A549 (cell line): ENCODE results near the gene GOLGA8B.

Experiments
- CBX2 ChIP-seq: fragments of 200-600 bp; sonication (generic); IDR thresholded peaks from 2 replicates; pipeline ENCODE4 v1.6.1; 2016; ENCODE audit warnings: low read depth, mild to moderate bottlenecking, borderline replicate concordance
- CTCF ChIP-seq: fragments of >200 bp; sonication (Bioruptor Twin); formaldehyde crosslinking; IDR thresholded peaks from 3 replicates; pipeline ENCODE4 v1.5.1; 2016
- EHMT2 ChIP-seq: fragments of 200-600 bp; sonication (generic); IDR thresholded peaks from 2 replicates; pipeline ENCODE4 v1.6.1; 2016; ENCODE audit warnings: antibody characterized with exemption, low read depth, mild to moderate bottlenecking, moderate library complexity
- EP300 ChIP-seq, 2 experiments: fragments of >200 bp; sonication (Bioruptor Twin); formaldehyde crosslinking; IDR thresholded peaks; 2 replicates in 1 of 2; 3 replicates in 1 of 2; pipeline ENCODE4 v1.6.1; 2016 to 2017
- HDAC2 ChIP-seq: fragments of 200-600 bp; sonication (generic); IDR thresholded peaks from 2 replicates; pipeline ENCODE4 v1.6.1; 2016
- MAX ChIP-seq: IDR thresholded peaks from 2 replicates; pipeline ENCODE4 v1.6.1; 2012
- MYC ChIP-seq: IDR thresholded peaks from 2 replicates; pipeline ENCODE4 v1.6.1; 2012; ENCODE audit warnings: mild to moderate bottlenecking, inconsistent platforms, low read length, improper control_type of control experiment, borderline replicate concordance
- PHF8 ChIP-seq: fragments of 200-600 bp; sonication (generic); IDR thresholded peaks from 2 replicates; pipeline ENCODE4 v1.6.1; 2016; ENCODE audit warnings: low read depth, mild to moderate bottlenecking, antibody characterized with exemption, moderate library complexity, borderline replicate concordance
- POLR2A ChIP-seq: IDR thresholded peaks from 2 replicates; pipeline ENCODE4 v1.6.1; 2012; ENCODE audit warnings: mild to moderate bottlenecking, low read length
- RAD21 ChIP-seq, 2 experiments: fragments of >200 bp in 1 of 2; sonication (Bioruptor Twin) in 1 of 2; formaldehyde crosslinking in 1 of 2; IDR thresholded peaks in 1 of 2; conservative IDR thresholded peaks in 1 of 2; 2 replicates in 1 of 2; 3 replicates in 1 of 2; pipeline ENCODE4 v1.6.1; 2012 to 2018; ENCODE audit warnings: inconsistent platforms in 1 of 2
- USF2 ChIP-seq: fragments of 450-650 bp; IDR thresholded peaks from 2 replicates; pipeline ENCODE4 v1.6.1; 2014; ENCODE audit warnings: antibody characterized with exemption

GRCh38 chr15:34619151-34619550, 35.7 kb upstream of the GOLGA8B start:
- no peak for TF ChIP-seq CTCF
- no peak for TF ChIP-seq MAX
- no peak for TF ChIP-seq RAD21 (conservative IDR thresholded peaks at IDR 0.05 in 1 of 2, IDR thresholded peaks at IDR 0.05 in 1 of 2)
- no peak for TF ChIP-seq HDAC2
- no peak for TF ChIP-seq CBX2
- no peak for TF ChIP-seq POLR2A
- no peak for TF ChIP-seq MYC
- no peak for TF ChIP-seq USF2
- TF ChIP-seq PHF8: no peak
- no peak for TF ChIP-seq EHMT2
- no peak for TF ChIP-seq EP300 (IDR thresholded peaks at IDR 0.05)
